Ectodermal cell (in vitro differentiated cells): Measurements from ENCODE around the gene TAF11.
"Not testable (repeated sequence)": the region's sequence is repeated elsewhere in the genome, so short reads cannot be mapped to it uniquely, and the experiment has no call there.

Experiments
- H3K27ac ChIP-seq: 2 replicates; pipeline ENCODE4 v1.7.0; 2013; ENCODE audit warnings: mild to moderate bottlenecking, low read depth, low read length; ENCODE audit not compliant: insufficient read depth, poor library complexity, severe bottlenecking
- H3K27me3 ChIP-seq: 2 replicates; pipeline ENCODE4 v1.7.0; 2013; ENCODE audit warnings: mild to moderate bottlenecking, low read length; ENCODE audit not compliant: insufficient read depth, control insufficient read depth, poor library complexity, severe bottlenecking
- H3K36me3 ChIP-seq: one replicate; pipeline ENCODE4 v1.7.0; 2013; ENCODE audit warnings: low read length; ENCODE audit not compliant: control insufficient read depth, insufficient read depth
- H3K4me1 ChIP-seq: one replicate; pipeline ENCODE4 v1.7.0; 2013; ENCODE audit warnings: low read length; ENCODE audit not compliant: control insufficient read depth, insufficient read depth
- H3K4me3 ChIP-seq: 2 replicates; pipeline ENCODE4 v1.7.0; 2013; ENCODE audit warnings: low read depth, low read length, control low read depth; ENCODE audit not compliant: insufficient read depth
- H3K9me3 ChIP-seq: 2 replicates; pipeline ENCODE4 v1.7.0; 2013; ENCODE audit warnings: mild to moderate bottlenecking, low read length, moderate library complexity; ENCODE audit not compliant: control insufficient read depth
- WGBS, 2 experiments: methylation state at CpG; one replicate each; pipeline ENCODE4 v1.1.7; 2013; ENCODE audit warnings: missing lambda C conversion rate in 2 of 2; 5-methylcytosine and 5-hydroxymethylcytosine counted together

Gene TAF11

GRCh38 chr6:34906826-34907225 lies 19.0 kb upstream of the TAF11 start:
- H3K27ac ChIP-seq = no peak overlapping the region
- H3K36me3 ChIP-seq = no peaks in the 10 kb centered on the region
- no peaks in the 10 kb centered on the region for H3K4me1 ChIP-seq
- H3K4me3 ChIP-seq = no peak overlapping the region
- no peaks in the 10 kb centered on the region for H3K9me3 ChIP-seq
- 94 to 96% methylated on average over 2 of the region's 2 CpGs for WGBS, 2 experiments
- H3K27me3 ChIP-seq = no peaks in the 10 kb centered on the region

GRCh38 chr6:34904990-34905613 lies 17.3 kb upstream of the TAF11 start:
- no peaks in the 10 kb centered on the region for H3K9me3 ChIP-seq
- H3K36me3 ChIP-seq = no peaks in the 10 kb centered on the region
- WGBS, 2 experiments = 85 to 96% methylated on average over 5 of the region's 5 CpGs
- H3K4me1 ChIP-seq = no peaks in the 10 kb centered on the region
- no peaks in the 10 kb centered on the region for H3K27me3 ChIP-seq
- no peak overlapping the region for H3K4me3 ChIP-seq
- no peak overlapping the region for H3K27ac ChIP-seq

GRCh38 chr6:34901930-34902329 lies 14.1 kb upstream of the TAF11 start:
- H3K27ac ChIP-seq = no peak overlapping the region
- H3K4me3 ChIP-seq = no peak overlapping the region
- no peaks in the 10 kb centered on the region for H3K27me3 ChIP-seq
- no peaks in the 10 kb centered on the region for H3K36me3 ChIP-seq
- H3K4me1 ChIP-seq = no peaks in the 10 kb centered on the region
- WGBS, 2 experiments = 98% methylated on average over 5 of the region's 5 CpGs
- H3K9me3 ChIP-seq = no peaks in the 10 kb centered on the region

- H3K4me3 ChIP-seq = no peak overlapping the region
- WGBS, 2 experiments = 92 to 93% methylated on average over 4 of the region's 4 CpGs
- H3K27ac ChIP-seq = no peak overlapping the region
- no peaks in the 10 kb centered on the region for H3K4me1 ChIP-seq
- H3K27me3 ChIP-seq = no peaks in the 10 kb centered on the region
- no peaks in the 10 kb centered on the region for H3K36me3 ChIP-seq
- H3K9me3 ChIP-seq = no peaks in the 10 kb centered on the region
Observed at GRCh38 chr6:34900321-34901031, 12.6 kb upstream of the TAF11 start.

GRCh38 chr6:34899748-34900147 lies 11.9 kb upstream of the TAF11 start:
- 100% methylated on average over 1 of the region's 1 CpG for WGBS, 2 experiments
- H3K27ac ChIP-seq, H3K9me3 ChIP-seq, H3K36me3 ChIP-seq, H3K4me1 ChIP-seq, H3K27me3 ChIP-seq, H3K4me3 ChIP-seq: not testable (repeated sequence)

- Histone ChIP-seq H3K36me3 (no peaks in the 10 kb centered on the region), H3K27ac (no peak overlapping the region), H3K9me3 (no peaks in the 10 kb centered on the region), H3K27me3 (no peaks in the 10 kb centered on the region), H3K4me3 (no peak overlapping the region), H3K4me1 (no peaks in the 10 kb centered on the region)
- WGBS, 2 experiments = 94 to 100% methylated on average over 1 of the region's 1 CpG
Observed at GRCh38 chr6:34897716-34898115, 9.9 kb upstream of the TAF11 start.

- Histone ChIP-seq H3K27me3 (no peaks in the 10 kb centered on the region), H3K4me3 (no peak overlapping the region), H3K36me3 (no peaks in the 10 kb centered on the region), H3K9me3 (no peaks in the 10 kb centered on the region), H3K4me1 (no peaks in the 10 kb centered on the region), H3K27ac (no peak overlapping the region)
- WGBS, 2 experiments = 91% methylated on average over 1 of the region's 1 CpG
Observed at GRCh38 chr6:34897130-34897529, 9.3 kb upstream of the TAF11 start.

- Histone ChIP-seq H3K9me3 (no peaks in the 10 kb centered on the region), H3K36me3 (no peaks in the 10 kb centered on the region), H3K4me1 (no peaks in the 10 kb centered on the region), H3K4me3 (no peak overlapping the region), H3K27me3 (no peaks in the 10 kb centered on the region), H3K27ac (no peak overlapping the region)
- 90 to 92% methylated on average over 1 of the region's 1 CpG for WGBS, 2 experiments
Observed at GRCh38 chr6:34894693-34895092, 6.9 kb upstream of the TAF11 start.

GRCh38 chr6:34891296-34891695 lies 3.5 kb upstream of the TAF11 start:
- H3K4me3 ChIP-seq = no peak overlapping the region

GRCh38 chr6:34890533-34890925 lies 2.7 kb upstream of the TAF11 start:
- Histone ChIP-seq H3K4me1 (no peaks in the 10 kb centered on the region), H3K36me3 (no peaks in the 10 kb centered on the region), H3K9me3 (no peaks in the 10 kb centered on the region), H3K27me3 (no peaks in the 10 kb centered on the region), H3K27ac (no peak overlapping the region), H3K4me3 (peak overlapping the region; percentile 83)
- WGBS, 2 experiments = 77 to 83% methylated on average over 6 of the region's 7 CpGs

More at GRCh38 chr6:34891296-34891695, 3.5 kb upstream of the TAF11 start:
- no peaks in the 10 kb centered on the region for H3K4me1 ChIP-seq
- H3K9me3 ChIP-seq = no peaks in the 10 kb centered on the region
- H3K36me3 ChIP-seq = no peaks in the 10 kb centered on the region
- WGBS, 2 experiments = 94 to 97% methylated on average over 2 of the region's 2 CpGs
- H3K27ac ChIP-seq = no peak overlapping the region
- H3K27me3 ChIP-seq = no peaks in the 10 kb centered on the region
